Melanocyte of skin (primary cell): ENCODE data around the gene FLII. TPM values are rescaled to one million over a fixed set of nuclear protein-coding genes. Genes with fewer than 3 reads are reported as not detected.

Experiments
- total RNA-seq, 2 donors: library from RNA; depleted of rRNA; stranded (reverse); fragments of >200 nt; gene quantifications; 2 replicates each; pipeline ENCODE4 v1.2.3, GENCODE V29; 2012

FLII gene
- 100 to 1,000 TPM; 127 to 166 TPM for total RNA-seq

DNA sequence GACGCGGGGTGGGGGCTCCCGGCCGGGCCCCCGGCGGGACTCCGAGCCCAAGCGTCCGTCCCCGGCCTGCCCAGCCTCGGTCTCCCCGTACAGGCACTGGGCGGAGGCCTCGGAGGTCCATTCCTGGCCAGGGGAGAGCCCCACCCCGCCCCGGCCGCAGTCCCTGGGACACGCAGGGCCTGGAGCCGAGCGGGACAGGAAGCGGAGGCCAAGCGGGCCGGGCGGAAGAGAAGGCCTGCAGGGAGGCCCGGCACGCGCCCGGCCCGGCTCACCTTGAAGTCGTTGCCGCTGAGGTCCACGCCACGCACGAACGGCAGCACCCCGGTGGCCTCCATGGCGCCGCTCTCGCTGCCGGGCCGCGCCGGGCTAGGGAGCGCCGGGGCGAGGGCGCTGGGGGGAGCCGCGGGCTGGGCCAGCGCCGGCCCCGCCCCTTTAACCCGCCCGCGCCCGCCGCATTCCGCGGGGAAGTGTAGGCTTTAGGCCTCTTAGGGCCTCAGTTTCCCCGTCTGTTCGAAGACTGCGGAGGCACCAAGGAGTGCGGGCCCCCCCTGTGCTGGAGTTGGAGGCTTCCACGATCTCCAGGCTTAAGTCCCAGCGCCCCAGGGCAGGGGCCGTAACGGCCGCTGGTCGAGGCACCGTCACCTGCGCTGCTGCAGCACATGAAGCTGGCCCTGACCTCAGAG lies at the start of gene FLII:
FLII (minus strand) TSS at position 383 of the 683 bp plus-strand sequence; CDS start at position 335, 48 bp downstream.

GRCh38 chr17:18260332-18261145 lies 2.0 kb upstream of the FLII start, which contains the start of gene MIEF2:
MIEF2 (plus strand) TSS chr17:18260662; CDS start chr17:18262721, 2,059 bp downstream.

GRCh38 chr17:18225121-18225641 lies 33.4 kb downstream of the FLII start, which contains the start of gene LLGL1:
LLGL1 (plus strand) TSS chr17:18225635; CDS start chr17:18225683, 48 bp downstream.

Other genes starting within 250 kb of the FLII start
- 10 to 100 TPM; 13.1 to 18.0 TPM for gene ATPAF2, start 219.6 kb downstream of the FLII start, total RNA-seq
- 1 to 10 TPM; 8.3 TPM for gene GID4, start 219.3 kb downstream of the FLII start, total RNA-seq
- gene DRG2, start 170.8 kb downstream of the FLII start, total RNA-seq: 10 to 100 TPM; 33.0 to 40.6 TPM
- 1 to 10 TPM in 1 of 2 donors, under 1 TPM in 1; 0.67 to 1.4 TPM for gene MYO15A, start 150.0 kb downstream of the FLII start, total RNA-seq
- 100 to 1,000 TPM in 1 of 2 donors, 10 to 100 TPM in 1; 91.5 to 106 TPM for gene ALKBH5, start 74.9 kb downstream of the FLII start, total RNA-seq
- 10 to 100 TPM; 27.3 to 30.3 TPM for gene LLGL1, start 33.1 kb downstream of the FLII start, total RNA-seq
- gene MIEF2, start 1.9 kb upstream of the FLII start, total RNA-seq: 10 to 100 TPM; 13.1 to 15.7 TPM
- 10 to 100 TPM; 42.6 to 44.4 TPM for gene TOP3A, start 56.3 kb upstream of the FLII start, total RNA-seq
- 10 to 100 TPM; 25.8 to 28.0 TPM for gene SMCR8, start 56.6 kb upstream of the FLII start, total RNA-seq
- 10 to 100 TPM; 33.7 to 40.0 TPM for gene SHMT1, start 104.8 kb upstream of the FLII start, total RNA-seq
- gene EVPLL, start 119.0 kb upstream of the FLII start, total RNA-seq: not detected
- not detected for gene LGALS9C, start 218.1 kb upstream of the FLII start, total RNA-seq